IMR-90 (cell line): Measurements from ENCODE around the gene NEK2. TPM values are rescaled to one million over a fixed set of nuclear protein-coding genes. Genes with fewer than 3 reads are reported as not detected.
"Not testable (repeated sequence)": the region's sequence is repeated elsewhere in the genome, so short reads cannot be mapped to it uniquely, and the experiment has no call there.

Experiments used
- ATAC-seq: fragments of 200-7000 bp; cut with Tn5 transposase; 2 replicates; pipeline ENCODE4 v1.9.1; 2020; ENCODE audit warnings: low read depth, mild to moderate bottlenecking, moderate library complexity
- BruUV-seq: library from RNA; stranded (reverse); fragments of 400-500 nt; replicated peaks from 2 replicates; lab custom pipeline; 2021; lab: Mats Ljungman, UMichigan
- CTCF ChIA-PET: fragments of 300-600 bp; formaldehyde crosslinking; extraction: SDS; loops from one replicate; lab custom pipeline; 2021; ENCODE audit warnings: antibody characterized with exemption; lab: Yijun Ruan, JAX
- POLR2A ChIA-PET: fragments of 300-600 bp; sonication (Branson Sonifier 250); formaldehyde crosslinking; loops from one replicate; lab custom pipeline; 2022; ENCODE audit warnings: antibody characterized with exemption; ENCODE audit not compliant: unreplicated experiment; lab: Charles Lee
- DNase-seq: peaks from one replicate; pipeline ENCODE4 v3.0.0; 2013
- H2AFZ ChIP-seq: replicated peaks from 2 replicates; pipeline ENCODE3; 2013; ENCODE audit warnings: low read length, mild to moderate bottlenecking; ENCODE audit not compliant: poor library complexity
- H2AK5ac ChIP-seq: 2 replicates; pipeline ENCODE4 v1.6.1; 2013; ENCODE audit warnings: low read depth, low read length, inconsistent platforms
- H2AK9ac ChIP-seq: replicated peaks from 2 replicates; pipeline ENCODE3; 2013; ENCODE audit warnings: mild to moderate bottlenecking, low read depth, low read length, moderate library complexity; ENCODE audit not compliant: poor library complexity
- H2BK120ac ChIP-seq: 2 replicates; pipeline ENCODE4 v1.6.1; 2013; ENCODE audit warnings: low read depth, low read length, inconsistent platforms
- H2BK15ac ChIP-seq: 3 replicates; pipeline ENCODE4 v1.6.1; 2013; ENCODE audit warnings: low read depth, low read length, inconsistent platforms
- H2BK20ac ChIP-seq: 2 replicates; pipeline ENCODE4 v1.6.1; 2013; ENCODE audit warnings: low read depth, mild to moderate bottlenecking, inconsistent platforms, low read length, moderate library complexity
- H2BK5ac ChIP-seq: 2 replicates; pipeline ENCODE4 v1.6.1; 2013; ENCODE audit warnings: mild to moderate bottlenecking, low read depth, low read length, inconsistent platforms; ENCODE audit not compliant: poor library complexity, severe bottlenecking
- H3K14ac ChIP-seq: replicated peaks from 2 replicates; pipeline ENCODE4 v1.6.1; 2013; ENCODE audit warnings: low read depth, low read length, inconsistent platforms
- H3K18ac ChIP-seq: 2 replicates; pipeline ENCODE4 v1.6.1; 2013; ENCODE audit warnings: low read depth, low read length, control low read depth
- H3K23ac ChIP-seq: 2 replicates; pipeline ENCODE4 v1.6.1; 2013; ENCODE audit warnings: low read depth, low read length, inconsistent platforms
- H3K27ac ChIP-seq: 2 replicates; pipeline ENCODE4 v1.5.1; 2013; ENCODE audit warnings: mild to moderate bottlenecking, control low read depth, low read length; ENCODE audit not compliant: insufficient read depth
- H3K27me3 ChIP-seq: 2 replicates; pipeline ENCODE4 v1.6.1; 2013; ENCODE audit warnings: low read length; ENCODE audit not compliant: control insufficient read depth, insufficient read depth
- H3K36me3 ChIP-seq: 2 replicates; pipeline ENCODE4 v1.6.1; 2013; ENCODE audit warnings: low read length, mixed read lengths; ENCODE audit not compliant: control insufficient read depth, insufficient read depth
- H3K4ac ChIP-seq: 2 replicates; pipeline ENCODE4 v1.6.1; 2013; ENCODE audit warnings: low read depth, low read length, inconsistent platforms
- H3K4me1 ChIP-seq: 2 replicates; pipeline ENCODE4 v1.6.1; 2013; ENCODE audit warnings: low read length, mixed read lengths; ENCODE audit not compliant: control insufficient read depth, insufficient read depth
- H3K4me2 ChIP-seq: 2 replicates; pipeline ENCODE4 v1.6.1; 2013; ENCODE audit warnings: low read depth, mild to moderate bottlenecking, control low read depth, low read length, moderate library complexity
- H3K4me3 ChIP-seq: 2 replicates; pipeline ENCODE4 v1.5.1; 2013; ENCODE audit warnings: low read depth, mild to moderate bottlenecking, control low read depth, low read length, moderate library complexity; ENCODE audit not compliant: insufficient read depth
- H3K56ac ChIP-seq: 2 replicates; pipeline ENCODE4 v1.6.1; 2013; ENCODE audit warnings: low read length, inconsistent platforms; ENCODE audit not compliant: insufficient read depth; ENCODE audit errors: extremely low read depth
- H3K79me1 ChIP-seq, 2 experiments: 2 replicates each; pipeline ENCODE4 v1.6.1; 2013; ENCODE audit warnings: low read length in 2 of 2, inconsistent platforms in 1 of 2, low read depth in 1 of 2
- H3K9ac ChIP-seq: 2 replicates; pipeline ENCODE4 v1.6.1; 2013; ENCODE audit warnings: low read depth, low read length, control low read depth
- H3K9me1 ChIP-seq: 2 replicates; pipeline ENCODE4 v1.6.1; 2013; ENCODE audit warnings: low read length, inconsistent platforms; ENCODE audit not compliant: insufficient read depth
- H3K9me3 ChIP-seq: 2 replicates; pipeline ENCODE4 v1.6.1; 2013; ENCODE audit warnings: low read length; ENCODE audit not compliant: control insufficient read depth, insufficient read depth
- H4K20me1 ChIP-seq: 2 replicates; pipeline ENCODE4 v1.6.1; 2013; ENCODE audit warnings: low read length, inconsistent platforms; ENCODE audit not compliant: insufficient read depth
- H4K5ac ChIP-seq: 2 replicates; pipeline ENCODE4 v1.6.1; 2013; ENCODE audit warnings: mild to moderate bottlenecking, low read depth, low read length, control low read depth
- H4K8ac ChIP-seq, 2 experiments: 2 replicates each; pipeline ENCODE4 v1.6.1; 2013; ENCODE audit warnings: low read depth in 2 of 2, low read length in 2 of 2, control low read depth in 1 of 2, inconsistent platforms in 1 of 2
- H4K91ac ChIP-seq: 2 replicates; pipeline ENCODE4 v1.6.1; 2013; ENCODE audit warnings: low read depth, low read length, inconsistent platforms; ENCODE audit not compliant: insufficient read depth
- CHD1 ChIP-seq: IDR thresholded peaks from 2 replicates; pipeline ENCODE4 v1.6.1; 2012; ENCODE audit warnings: low read depth, low read length, improper control_type of control experiment
- FOS ChIP-seq: fragments of 150-350 bp; IDR thresholded peaks from 2 replicates; pipeline ENCODE4 v1.6.1; 2016; ENCODE audit warnings: low read depth, low read length
- MAFK ChIP-seq: IDR thresholded peaks from 2 replicates; pipeline ENCODE4 v1.6.1; 2012; ENCODE audit warnings: low read depth, low read length, improper control_type of control experiment
- RAD21 ChIP-seq: IDR thresholded peaks from 2 replicates; pipeline ENCODE4 v1.6.1; 2012; ENCODE audit warnings: low read length, improper control_type of control experiment
- RFX5 ChIP-seq: IDR thresholded peaks from 2 replicates; pipeline ENCODE4 v1.8.0; 2012; ENCODE audit warnings: low read depth, mild to moderate bottlenecking, low read length, moderate library complexity
- SMC3 ChIP-seq: fragments of 150-350 bp; IDR thresholded peaks from 2 replicates; pipeline ENCODE4 v1.6.1; 2016; ENCODE audit warnings: low read depth, mild to moderate bottlenecking, antibody characterized with exemption, low read length, moderate library complexity
- WGBS, 2 experiments: methylation state at CpG; one replicate each; pipeline versions ENCODE4 v1.1.5 to v1.1.7; 2013; ENCODE audit warnings: missing lambda C conversion rate in 2 of 2; ENCODE audit not compliant: insufficient read length in 1 of 2; ENCODE audit errors: extremely low coverage in 2 of 2; 5-methylcytosine and 5-hydroxymethylcytosine counted together
- dilution Hi-C: fragments of 300-500 bp; cut with HindIII; formaldehyde crosslinking; loops from one replicate; pipeline ENCODE4 v1.14.3; 2018; ENCODE audit warnings: low sequenced_read_pairs; ENCODE audit not compliant: unreplicated experiment
- in situ Hi-C: fragments of 300-500 bp; cut with MboI; formaldehyde crosslinking; loops from 3 replicates; pipeline ENCODE4 v1.14.3; 2019; ENCODE audit warnings: low sequenced_read_pairs, inconsistent platforms, mixed read lengths
- intact Hi-C: fragments of 100-400 bp; cut with micrococcal nuclease; formaldehyde crosslinking; loops from 2 replicates; pipeline ENCODE4 v1.10.0; 2022
- polyA plus RNA-seq, 3 experiments: library from polyadenylated mRNA; depleted of rRNA; stranded (reverse); fragments of >200 nt; gene quantifications; 2 replicates each; pipeline ENCODE4 v1.2.3, GENCODE V29; 2012; ENCODE audit warnings: low replicate concordance in 1 of 3
- total RNA-seq: library from RNA; depleted of rRNA; stranded (reverse); fragments of >200 nt; gene quantifications from 2 replicates; pipeline ENCODE4 v1.2.3, GENCODE V29; 2012

Gene NEK2
- total and polyA plus RNA-seq, 2 of the 4 experiments (the other 2 are of a cell fraction), result 9.9 to 26.0 TPM

DNA sequence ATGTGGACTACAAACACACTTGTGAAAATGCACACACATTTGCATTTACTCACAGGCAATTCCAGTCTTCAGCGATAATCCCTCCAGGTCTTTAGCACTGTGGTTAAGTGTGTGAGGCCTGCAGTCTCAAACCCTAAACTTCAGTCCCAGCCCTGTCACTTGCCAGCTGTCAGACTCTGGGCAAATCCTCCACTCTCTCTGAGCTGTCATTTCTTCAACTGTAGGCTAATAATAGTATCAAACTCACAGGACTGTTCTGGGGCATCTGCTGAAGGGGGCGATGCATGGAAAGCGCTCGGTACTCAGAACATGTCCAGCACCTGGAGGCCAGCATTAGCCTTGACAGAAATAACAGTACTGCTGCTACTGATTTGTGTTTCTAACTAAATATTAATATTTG, 48.2 kb downstream of the NEK2 start (continued):
- no peak for TF ChIP-seq CHD1
- no peak for TF ChIP-seq MAFK
- no peak for TF ChIP-seq RFX5
- TF ChIP-seq RAD21, result no peak
- TF ChIP-seq FOS, result no peak
- no peak for TF ChIP-seq SMC3

DNA sequence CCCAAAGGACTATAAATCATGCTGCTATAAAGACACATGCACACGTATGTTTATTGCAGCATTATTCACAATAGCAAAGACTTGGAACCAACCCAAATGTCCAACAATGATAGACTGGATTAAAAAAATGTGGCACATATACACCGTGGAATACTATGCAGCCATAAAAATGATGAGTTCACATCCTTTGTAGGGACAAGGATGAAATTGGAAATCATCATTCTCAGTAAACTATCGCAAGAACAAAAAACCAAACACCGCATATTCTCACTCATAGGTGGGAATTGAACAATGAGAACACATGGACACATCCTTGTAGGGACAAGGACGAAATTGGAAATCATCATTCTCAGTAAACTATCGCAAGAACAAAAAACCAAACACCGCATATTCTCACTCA, 49.6 kb downstream of the NEK2 start:
- dilution Hi-C loops, BruUV-seq, H3K4me1 ChIP-seq, H3K9ac ChIP-seq, H2BK5ac ChIP-seq, H4K5ac ChIP-seq, H4K8ac ChIP-seq, H3K27ac ChIP-seq, H3K23ac ChIP-seq, H4K91ac ChIP-seq, H3K36me3 ChIP-seq, POLR2A ChIA-PET, H3K4ac ChIP-seq, H3K27me3 ChIP-seq, DNase-seq, H2AK9ac ChIP-seq, H3K14ac ChIP-seq, H3K18ac ChIP-seq, H2BK15ac ChIP-seq, H2AK5ac ChIP-seq, H3K79me1 ChIP-seq, H2AFZ ChIP-seq, H3K4me3 ChIP-seq, H2BK120ac ChIP-seq, H3K4me2 ChIP-seq, H3K9me1 ChIP-seq, ATAC-seq, H4K20me1 ChIP-seq, H3K9me3 ChIP-seq, CTCF ChIA-PET, H2BK20ac ChIP-seq, in situ Hi-C loops, H3K56ac ChIP-seq: not testable (repeated sequence)
- WGBS, 2 experiments, result no CpG with 5 or more reads among the region's 7 CpGs
- intact Hi-C loops, result loop anchor here (1.0 kb wide), 1 partner anchor 111 kb away; no protein-coding TSS in a partner anchor
